Right lobe of liver (tissue), 4 donors: ENCODE data around the gene CIITA.

Source experiments
- CTCF ChIP-seq, 4 donors: fragments of 200-600 bp in 3 of 4; fragments of 450-650 bp in 1 of 4; IDR thresholded peaks; one replicate each; pipeline versions ENCODE4 v1.5.1 to v1.8.0; 2016 to 2022; ENCODE audit warnings: antibody characterized with exemption in 4 of 4, mild to moderate bottlenecking in 2 of 4
- POLR2A ChIP-seq: fragments of 450-650 bp; IDR thresholded peaks from one replicate; pipeline ENCODE4 v1.6.1; 2017; ENCODE audit warnings: antibody characterized with exemption, mild to moderate bottlenecking
- donor health status: DM: no; HTN: no; CAD: no.
- donor health status: DM: no; HTN: no; CAD: no.
- donor health status: DM: no; HTN: yes; CAD: no.

- no peak for TF ChIP-seq CTCF (IDR thresholded peaks at IDR 0.05)
- TF ChIP-seq POLR2A, result no peak
Measured at GRCh38 chr16:10954903-10955302, 77.9 kb downstream of the CIITA start.
